ENCODE results near the gene CPEB3.
A peak's percentile ranks its signal among the peaks of the same experiment; 100 is the strongest.
"Not testable (repeated sequence)": the region's sequence is repeated elsewhere in the genome, so short reads cannot be mapped to it uniquely, and the experiment has no call there.

The CPEB3 gene

DNA sequence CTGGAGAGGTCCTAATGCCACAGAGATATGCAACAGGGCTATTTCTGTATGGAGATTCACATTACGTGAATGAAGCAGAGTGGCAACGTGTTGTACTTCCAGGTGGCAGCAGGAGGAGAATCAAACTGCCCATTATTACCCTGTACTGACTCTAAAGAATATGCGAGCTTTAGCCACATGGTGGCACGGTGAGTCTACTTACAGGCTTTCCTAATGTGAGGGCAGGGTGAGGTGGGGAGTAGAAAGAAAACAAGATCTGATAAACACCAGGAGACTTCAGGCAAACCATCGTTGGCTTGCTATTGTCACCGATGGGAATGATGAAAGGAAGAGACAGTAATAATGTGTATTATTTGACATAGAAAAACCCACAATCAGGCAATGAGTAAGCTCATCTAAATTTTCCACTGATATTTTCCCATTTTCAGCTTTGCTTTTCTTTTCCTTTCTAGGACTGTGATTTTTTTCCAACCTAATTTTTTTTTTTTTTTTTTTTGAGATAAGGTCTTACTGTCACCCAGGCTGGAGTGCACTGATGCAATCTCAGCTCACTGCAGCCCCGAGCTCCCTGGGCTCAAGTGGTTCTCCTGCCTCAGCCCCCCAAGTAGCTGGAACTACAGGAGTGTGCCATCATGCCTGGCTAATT lies 203.0 kb downstream of the CPEB3 start:
- DNase-seq = peak; percentile 32

GRCh38 chr10:92082583-92083280 lies 208.1 kb downstream of the CPEB3 start:
- no peak for DNase-seq

GRCh38 chr10:92081641-92082040 lies 209.2 kb downstream of the CPEB3 start:
- no peak for DNase-seq

GRCh38 chr10:92080244-92080643 lies 210.6 kb downstream of the CPEB3 start:
- DNase-seq = no peak

GRCh38 chr10:92079003-92079402 lies 211.9 kb downstream of the CPEB3 start:
- DNase-seq = no peak

DNA sequence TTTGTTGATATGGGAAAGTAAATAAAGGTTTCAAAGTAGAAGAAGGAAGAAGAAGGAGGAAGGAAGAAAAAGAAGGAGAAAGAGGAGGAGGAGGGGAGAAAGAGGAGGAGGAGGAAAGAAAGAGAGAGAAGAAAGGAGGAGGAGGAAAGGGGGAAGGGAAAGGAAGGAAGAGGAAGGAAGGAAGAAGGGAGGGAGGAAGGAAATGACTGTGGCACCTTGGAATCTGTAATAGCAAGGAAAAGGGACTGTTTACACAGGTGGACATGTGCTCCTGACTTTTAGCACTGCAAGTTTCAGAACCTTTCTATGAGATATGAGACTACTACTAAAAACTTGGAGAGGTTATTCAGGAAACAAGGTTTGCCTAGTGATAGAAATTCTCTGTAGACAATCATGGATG lies 214.2 kb downstream of the CPEB3 start:
- DNase-seq = no peak

- DNase-seq = no peak
Observed at GRCh38 chr10:92075829-92076228, 215.0 kb downstream of the CPEB3 start.

DNA sequence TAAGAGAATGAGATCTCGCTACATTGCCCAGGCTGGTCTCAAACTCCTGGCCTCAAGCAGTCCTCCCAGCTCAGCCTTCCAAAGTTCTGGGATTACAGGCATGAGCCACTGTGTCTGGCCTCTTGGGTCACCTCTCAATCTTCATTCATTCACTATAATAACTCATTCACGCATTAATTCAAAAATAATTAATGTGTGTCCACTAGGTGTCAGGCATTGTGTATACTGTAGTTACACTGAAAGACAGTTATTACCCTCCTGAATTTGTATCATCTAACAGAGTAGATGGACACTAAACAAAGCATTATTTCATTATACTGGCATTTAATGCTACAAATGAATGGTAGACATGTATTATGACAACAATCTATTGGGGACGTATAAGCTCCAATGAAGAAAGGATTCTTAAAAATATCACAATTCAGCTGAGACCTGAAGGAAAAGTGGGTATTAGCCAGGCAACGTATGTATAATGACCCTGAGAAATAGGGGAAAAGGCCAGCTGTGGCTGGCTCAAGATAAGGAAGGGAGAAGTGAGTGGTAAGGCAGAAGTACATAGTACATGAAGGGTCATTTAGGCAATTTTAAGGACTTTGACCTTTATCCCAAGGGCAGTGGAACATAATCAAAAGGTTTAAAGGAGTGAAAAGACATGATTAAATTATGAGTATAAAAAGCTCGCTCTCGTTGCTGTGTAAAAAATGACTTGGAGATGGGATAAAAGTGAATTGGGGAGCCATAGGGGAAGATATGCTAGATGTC lies 216.6 kb downstream of the CPEB3 start:
- no peak for DNase-seq

GRCh38 chr10:92068900-92069299 lies 222.0 kb downstream of the CPEB3 start:
- DNase-seq = no peak

DNA sequence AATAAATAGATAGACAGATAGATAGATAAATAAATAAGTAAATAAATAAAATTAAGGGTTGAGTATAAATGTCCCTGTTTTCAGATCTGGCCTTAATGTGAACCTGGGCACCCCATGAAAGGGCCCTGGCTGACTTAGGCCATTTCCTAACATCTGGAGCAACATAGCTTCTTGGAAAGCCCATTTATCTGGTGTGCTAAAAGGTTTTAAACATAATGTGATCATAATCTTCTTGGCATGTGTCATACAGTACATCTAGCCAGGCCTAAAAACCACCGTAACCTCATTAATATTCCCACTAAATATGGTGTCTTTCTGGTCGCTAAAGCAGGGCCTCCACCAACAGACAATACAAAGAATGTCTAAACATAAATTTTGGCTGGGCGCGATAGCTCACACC lies 224.5 kb downstream of the CPEB3 start:
- no peak for DNase-seq

DNA sequence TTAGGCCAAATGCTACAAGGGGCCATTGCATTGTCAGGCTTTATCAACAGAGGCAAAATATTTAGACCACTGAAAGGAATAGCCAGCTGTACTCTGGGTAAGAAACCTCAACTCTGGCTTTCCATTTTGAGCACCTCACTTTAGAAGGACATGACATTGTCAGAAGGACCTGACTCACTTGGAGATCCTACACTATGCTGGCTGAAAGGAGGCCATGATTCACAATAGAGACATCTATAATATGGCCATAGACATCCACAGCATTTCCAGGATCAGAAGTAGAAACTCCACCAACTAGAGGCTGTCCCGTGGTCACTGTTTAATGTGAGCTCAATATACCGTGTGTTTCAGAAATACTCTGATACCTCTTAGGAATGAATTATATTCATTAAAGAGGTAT lies 226.4 kb downstream of the CPEB3 start:
- DNase-seq = no peak

DNA sequence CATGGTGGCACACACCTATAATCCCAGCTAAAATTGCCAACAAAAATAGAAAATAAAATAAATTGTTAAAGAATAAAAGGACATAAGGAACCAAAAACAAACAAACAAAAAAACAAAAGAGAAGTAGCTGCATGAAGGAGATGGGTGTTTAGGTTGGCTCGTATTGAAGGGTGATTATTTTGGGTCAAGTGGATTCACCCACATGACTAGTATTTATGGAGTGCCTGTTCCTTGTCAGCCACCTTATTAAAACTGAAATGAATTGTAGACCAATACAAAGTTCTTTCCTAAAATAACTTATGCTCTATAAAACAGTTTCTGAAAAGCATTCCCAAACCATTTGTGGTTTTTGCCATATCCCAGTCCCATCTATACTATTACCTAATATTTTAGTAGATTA lies 228.6 kb downstream of the CPEB3 start:
- DNase-seq = no peak

GRCh38 chr10:92054807-92055206 lies 236.1 kb downstream of the CPEB3 start:
- no peak for DNase-seq

DNA sequence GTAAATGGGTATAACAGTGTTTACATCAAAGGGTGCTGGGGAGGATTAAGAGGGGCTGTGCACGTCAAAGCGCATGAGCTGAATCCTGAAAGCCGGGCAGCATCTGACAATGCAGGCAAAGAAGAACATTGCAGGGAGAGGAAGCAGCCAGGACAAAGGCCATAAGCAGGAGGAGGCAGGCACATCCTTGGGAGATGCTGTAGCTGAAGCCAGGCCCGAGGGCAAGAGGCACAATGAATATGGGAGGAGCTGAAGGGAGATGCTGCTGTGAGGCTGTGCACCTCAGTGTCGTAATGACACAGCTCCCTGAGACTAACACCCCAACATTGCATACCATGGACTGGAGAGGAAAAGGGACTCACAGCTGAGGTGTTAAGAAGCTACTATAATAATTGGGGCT lies 238.1 kb downstream of the CPEB3 start:
- no peak for DNase-seq

DNA sequence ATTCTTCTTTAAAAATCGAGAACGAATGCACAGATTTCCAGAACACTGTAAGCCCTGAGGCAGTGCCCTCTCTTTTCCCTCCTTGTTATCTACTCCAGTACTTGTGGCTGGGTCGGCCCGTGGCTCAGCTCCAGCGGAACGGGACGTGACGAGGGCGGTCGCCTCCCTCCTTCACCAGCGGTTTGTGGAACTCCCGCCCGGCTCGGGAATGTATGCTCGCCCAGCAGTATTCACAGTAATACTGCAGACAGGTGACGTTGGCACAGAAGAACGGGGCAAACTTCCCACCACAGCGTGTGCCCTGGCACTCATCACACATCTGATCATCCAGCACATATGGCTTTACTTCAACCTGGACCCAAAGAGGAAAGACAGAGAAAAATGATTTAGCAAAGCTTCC lies 238.8 kb downstream of the CPEB3 start:
- DNase-seq = no peak

GRCh38 chr10:92047215-92047614 lies 243.7 kb downstream of the CPEB3 start:
- DNase-seq = no peak

DNA sequence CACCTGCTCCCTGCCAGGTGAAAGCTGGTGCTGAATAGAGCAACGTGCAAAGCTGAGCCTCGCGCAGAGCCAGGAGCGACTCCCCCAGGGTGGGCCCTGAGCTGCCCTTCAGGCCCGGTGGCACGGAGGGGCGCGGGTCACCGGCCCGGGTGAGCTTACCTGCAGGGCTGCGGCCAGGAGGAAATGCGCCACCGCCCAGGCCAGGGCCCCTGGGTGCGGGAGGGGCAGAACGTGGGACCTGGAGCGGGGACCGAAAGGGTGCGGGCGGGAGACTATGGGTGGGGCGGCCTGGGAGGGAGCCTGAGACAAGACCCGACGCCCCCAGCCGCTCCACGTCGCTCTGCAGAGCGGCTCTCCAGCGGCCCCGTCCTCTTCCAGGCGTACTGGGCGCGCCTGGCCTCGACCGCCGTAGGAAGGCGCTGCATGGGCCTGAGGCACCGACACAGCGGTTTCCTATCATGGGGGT lies 245.2 kb downstream of the CPEB3 start:
- no peak for DNase-seq

GRCh38 chr10:92042541-92042940 lies 248.3 kb downstream of the CPEB3 start:
- no peak for DNase-seq

- no peak for DNase-seq
Observed at GRCh38 chr10:92038949-92039348, 251.9 kb downstream of the CPEB3 start.

DNA sequence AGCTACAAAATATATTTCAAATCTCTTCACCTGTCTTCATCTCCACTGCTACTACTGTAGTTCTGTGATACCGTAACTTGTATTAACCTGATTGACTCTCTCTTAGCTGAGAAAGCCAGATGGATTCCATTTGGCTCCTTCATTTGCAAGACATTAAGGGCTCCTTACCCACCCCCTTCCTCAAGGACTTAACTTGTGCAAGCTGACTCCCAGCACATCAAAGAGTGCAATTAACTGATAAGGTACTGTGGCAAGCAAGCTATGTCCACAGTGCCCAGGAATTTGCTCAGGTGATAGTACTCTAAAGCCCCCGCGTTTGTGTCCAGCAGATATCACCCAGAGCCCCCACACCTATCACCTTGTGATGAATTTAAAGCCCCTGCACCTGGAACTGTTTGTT lies 257.8 kb downstream of the CPEB3 start:
- not testable (repeated sequence) for DNase-seq

- DNase-seq = no peak
Observed at GRCh38 chr10:92031580-92031979, 259.3 kb downstream of the CPEB3 start.

- no peak for DNase-seq
Observed at GRCh38 chr10:92027141-92027540, 263.7 kb downstream of the CPEB3 start.

DNA sequence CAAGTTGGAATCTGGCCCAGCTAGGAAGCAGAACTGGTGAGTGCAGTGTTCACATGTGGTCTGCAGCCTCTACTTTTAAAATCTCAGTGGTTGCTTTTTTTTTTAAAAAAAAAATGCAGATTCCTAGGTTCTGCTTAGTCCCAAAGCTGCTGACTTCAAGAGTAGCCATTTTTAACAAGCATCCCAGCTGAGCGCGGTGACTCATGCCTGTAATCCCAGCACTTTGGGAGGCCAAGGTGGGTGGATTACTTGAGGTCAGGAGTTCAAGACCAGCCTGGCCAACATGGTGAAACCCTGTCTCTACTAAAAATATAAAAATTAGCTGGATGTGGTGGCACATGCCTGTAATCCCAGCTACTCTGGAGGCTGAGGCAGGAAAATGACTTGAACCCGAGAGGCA lies 265.5 kb downstream of the CPEB3 start:
- not testable (repeated sequence) for DNase-seq

DNA sequence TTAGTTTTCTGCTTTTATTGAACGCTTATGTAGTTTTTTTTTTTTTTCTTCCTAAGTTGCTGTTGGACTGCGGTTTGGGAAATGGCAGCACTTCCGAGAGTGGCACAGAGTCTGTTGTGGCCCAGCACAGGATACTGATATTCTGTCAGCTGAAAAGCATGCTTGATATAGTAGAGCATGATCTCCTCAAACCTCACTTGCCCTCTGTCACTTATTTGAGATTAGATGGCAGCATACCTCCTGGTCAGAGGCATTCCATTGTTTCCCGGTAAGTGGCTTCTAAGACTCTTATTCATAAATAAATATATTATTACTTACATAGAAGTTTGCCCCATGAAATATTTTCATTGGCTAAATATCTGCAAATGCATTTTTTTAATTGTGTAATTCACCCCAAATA lies 266.2 kb downstream of the CPEB3 start:
- no peak for DNase-seq
